SK-MEL-5 (cell line): ENCODE results near the gene PIP5KL1. TPM values are rescaled to one million over a fixed set of nuclear protein-coding genes. Genes with fewer than 3 reads are reported as not detected.

ENCODE experiments used
- DNase-seq: peaks from one replicate; pipeline ENCODE4 v3.0.0-alpha.2; 2016; ENCODE audit warnings: low read depth, low spot score
- in situ Hi-C: cut with HindIII; loops from 2 replicates; pipeline ENCODE4 v1.10.0; 2016; ENCODE audit warnings: low sequenced_read_pairs, high pct_unique_total_duplicates, low pct_unique_long_range_greater_than_20kb
- total RNA-seq: library from RNA; depleted of rRNA; stranded (reverse); fragments of >200 nt; shearing (Covaris generic); gene quantifications from 2 replicates; pipeline ENCODE4 v1.2.3, GENCODE V29; 2014

Gene PIP5KL1
- total RNA-seq, 1 experiment from 2014 or later, result 0.32 TPM

DNA sequence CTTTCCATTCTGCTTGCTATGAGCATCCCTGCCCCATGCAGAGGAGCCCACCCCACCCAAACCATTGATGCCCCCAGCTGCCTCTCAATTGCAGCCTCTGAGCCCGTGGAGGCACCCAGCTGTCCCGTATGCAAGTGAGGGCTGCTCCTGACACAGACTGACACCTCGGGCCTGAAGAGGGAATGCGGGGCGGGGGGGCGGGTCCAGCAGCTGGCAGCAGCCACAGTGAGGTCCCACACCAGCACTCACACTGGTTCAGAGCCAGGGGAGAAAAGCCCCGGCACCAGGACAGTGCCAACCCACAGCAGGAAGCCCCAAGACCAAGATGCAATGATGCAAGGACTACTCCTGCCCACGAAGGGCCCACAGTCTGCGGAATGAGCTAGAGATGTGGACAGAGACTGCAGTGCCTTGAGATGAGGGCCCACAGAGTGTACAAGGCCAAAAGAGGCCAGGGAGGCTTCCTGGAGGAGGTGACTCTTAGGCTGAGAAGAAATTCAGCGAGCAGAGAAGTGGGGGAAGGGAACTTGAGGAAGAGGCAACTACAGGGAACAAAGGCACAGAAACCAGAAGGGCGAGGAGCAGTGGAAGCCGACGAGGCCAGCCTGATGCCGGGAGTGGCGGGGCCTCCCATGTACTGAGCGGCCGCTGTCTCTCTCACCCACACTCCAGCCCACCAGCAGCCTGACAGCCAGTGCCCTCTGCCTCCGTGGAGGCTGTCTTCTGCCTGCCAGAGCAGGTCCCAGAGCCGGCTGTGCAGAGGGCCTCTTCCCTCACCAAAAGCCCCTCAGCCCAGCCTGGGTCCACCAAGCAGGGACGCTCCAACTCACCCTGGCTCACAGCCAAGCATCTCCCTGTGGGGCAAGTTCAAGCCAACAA, 41.0 kb upstream of the PIP5KL1 start:
- in situ Hi-C loops, result no loop called here
- no peak for DNase-seq

- in situ Hi-C loops, result no loop called here
- DNase-seq, result no peak
These were observed 40.1 kb upstream of the PIP5KL1 start for GRCh38 chr9:127970401-127971313.

GRCh38 chr9:127968700-127969383, 38.3 kb upstream of the PIP5KL1 start:
- peak; percentile 38 for DNase-seq
- in situ Hi-C loops, result no loop called here

- DNase-seq, result no peak
- in situ Hi-C loops, result no loop called here
These were observed 37.5 kb upstream of the PIP5KL1 start for GRCh38 chr9:127968042-127968441.

DNA sequence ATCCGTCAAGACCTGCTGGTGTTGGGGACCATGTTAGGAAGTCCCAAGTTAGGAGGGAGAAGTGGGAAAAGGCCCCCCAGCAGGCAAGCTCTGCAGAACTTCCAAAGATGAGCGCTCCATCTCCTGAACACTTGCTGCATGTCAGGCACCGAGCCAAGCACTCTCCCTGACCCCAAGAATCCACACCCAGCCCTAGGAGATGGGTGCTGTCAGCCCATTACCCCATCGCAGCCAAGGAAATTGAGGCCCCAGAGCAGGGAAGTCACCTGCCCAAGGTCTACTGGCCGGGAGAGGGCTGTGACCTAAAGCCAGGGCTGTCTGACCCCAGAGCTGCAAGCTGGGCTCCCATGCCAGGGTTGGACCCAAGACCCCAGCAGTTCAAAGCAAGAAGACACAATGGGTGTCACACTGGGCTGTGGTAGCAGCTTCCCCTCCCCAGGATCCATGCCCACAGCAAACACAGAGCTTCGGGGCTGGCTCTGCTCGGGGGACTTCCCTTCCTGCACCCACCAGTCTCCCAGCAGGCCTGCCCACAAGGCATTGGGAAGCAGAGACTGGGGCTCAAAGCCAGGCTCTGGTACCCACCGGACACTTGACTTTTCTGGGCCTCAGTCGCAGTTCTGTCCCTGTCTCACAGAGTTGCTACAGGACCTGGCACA, 36.7 kb upstream of the PIP5KL1 start:
- in situ Hi-C loops, result no loop called here
- DNase-seq, result no peak

DNA sequence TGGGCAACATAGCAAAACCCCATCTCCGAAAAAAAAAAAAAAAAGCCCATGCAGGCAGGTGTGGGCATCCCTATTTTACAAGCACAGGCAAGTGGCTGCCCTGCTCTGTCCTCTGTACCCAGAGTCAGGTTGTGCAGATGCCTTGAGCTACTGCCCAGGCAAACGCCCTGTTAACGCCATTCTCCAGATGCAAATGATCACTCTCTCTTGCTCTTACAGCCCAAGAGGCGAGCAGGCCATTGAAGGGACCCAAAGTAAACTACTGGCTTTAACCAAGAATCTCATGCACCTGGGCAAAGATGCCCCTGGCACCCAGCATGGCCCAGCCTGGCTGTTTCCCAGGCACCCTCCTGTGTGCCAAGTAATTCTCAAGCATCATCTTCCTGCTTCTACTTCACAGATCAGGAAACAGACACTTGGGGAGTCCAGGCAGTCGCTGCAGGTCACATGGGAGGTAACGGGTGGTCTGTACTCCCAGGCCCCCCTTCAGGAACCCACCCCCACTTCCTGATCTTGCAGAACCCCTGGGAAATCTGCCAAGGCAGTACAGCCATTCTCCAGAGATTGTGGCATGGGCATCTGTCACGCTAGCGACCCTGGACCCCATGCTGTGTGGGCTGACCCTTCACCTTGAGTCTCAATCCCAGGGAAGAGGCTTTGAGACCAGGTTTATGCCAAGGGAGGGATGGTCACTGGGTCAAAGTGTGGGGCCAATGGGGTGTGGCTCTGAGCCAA, 36.0 kb upstream of the PIP5KL1 start:
- no peak for DNase-seq
- in situ Hi-C loops, result no loop called here

DNA sequence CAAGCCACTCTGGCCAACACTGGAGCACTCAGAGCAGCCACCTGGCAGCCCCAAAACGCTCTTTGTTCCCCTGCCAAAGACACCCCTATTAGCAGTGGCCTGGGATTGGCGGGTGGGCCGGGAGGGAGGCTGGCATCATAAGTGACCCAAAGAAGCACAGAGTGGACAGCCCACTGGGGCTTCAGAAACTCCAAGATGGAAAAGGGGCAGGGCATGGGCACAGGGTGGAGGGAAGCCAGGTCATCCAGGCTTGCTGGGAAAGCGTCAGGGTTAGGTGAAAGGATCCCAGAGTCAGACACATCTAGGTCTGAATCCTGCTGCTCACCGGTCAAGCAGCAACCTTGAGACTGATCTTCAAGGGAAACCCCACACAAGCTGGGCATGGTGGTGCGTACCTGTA, 35.4 kb upstream of the PIP5KL1 start:
- no peak for DNase-seq
- in situ Hi-C loops, result no loop called here

- DNase-seq, result no peak
- in situ Hi-C loops, result no loop called here
These were observed 32.9 kb upstream of the PIP5KL1 start for GRCh38 chr9:127963359-127964064.

DNA sequence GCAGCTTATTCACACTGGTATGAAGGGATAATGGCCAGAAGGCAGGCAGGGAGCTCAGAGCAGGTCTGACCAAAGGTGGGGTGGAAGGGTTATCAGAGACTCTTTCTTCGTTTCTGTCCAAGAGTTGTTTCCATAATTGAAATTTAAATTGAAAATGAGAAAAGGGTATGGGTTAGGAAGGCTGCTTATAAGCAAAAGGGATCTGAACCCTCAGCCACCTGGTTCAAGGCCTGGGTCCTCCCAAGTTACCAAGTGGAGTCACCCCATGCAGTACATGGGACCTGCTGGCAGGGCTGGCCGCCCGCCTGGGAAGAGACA, 32.4 kb upstream of the PIP5KL1 start:
- no peak for DNase-seq
- in situ Hi-C loops, result no loop called here

DNA sequence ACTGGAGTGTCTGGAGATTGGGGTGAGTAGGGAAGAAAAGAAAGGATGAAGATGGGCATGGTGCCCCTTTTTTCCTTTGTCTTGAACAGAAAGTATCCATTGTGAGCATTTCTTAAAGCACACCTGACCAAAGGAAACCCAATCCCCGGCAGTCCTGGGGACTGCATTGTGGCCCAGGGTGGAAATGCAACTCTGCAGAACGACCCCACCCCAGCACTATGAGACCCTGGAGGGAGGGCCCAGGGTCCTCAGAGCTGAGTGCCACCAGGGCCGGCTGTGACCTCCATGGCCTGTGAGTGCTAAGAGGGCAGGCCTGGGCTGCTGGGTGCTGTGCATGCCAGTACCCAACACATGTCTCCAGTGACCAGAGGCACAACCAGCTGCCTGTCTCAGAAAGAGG, 31.7 kb upstream of the PIP5KL1 start:
- no peak for DNase-seq
- in situ Hi-C loops, result no loop called here

DNA sequence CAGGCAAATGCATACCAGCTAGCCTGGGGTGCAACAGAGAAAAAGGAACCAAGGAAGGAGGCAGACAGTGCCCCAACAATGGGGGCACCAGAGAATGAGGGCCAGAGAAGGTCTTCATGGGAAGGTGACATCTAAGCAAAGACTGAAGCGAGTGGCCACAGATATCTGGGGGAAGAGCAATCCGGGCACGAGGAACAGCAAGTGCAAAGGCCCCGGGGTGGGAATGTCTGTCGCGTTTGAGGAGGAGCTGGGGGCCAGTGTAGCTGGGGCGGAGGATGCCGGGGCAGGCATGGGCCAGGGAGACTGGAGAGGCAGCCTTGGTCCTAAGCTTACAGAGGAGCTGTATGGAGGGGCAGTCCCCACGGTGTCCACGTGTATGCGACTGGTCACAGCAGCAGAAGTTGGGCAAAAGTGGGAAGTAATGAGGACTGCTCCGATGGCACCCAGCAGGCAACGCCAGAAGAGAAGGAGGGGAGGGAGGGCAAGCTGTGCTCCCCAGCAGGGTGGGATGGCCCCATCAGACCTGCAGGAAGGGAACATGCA, 31.1 kb upstream of the PIP5KL1 start:
- no peak for DNase-seq
- in situ Hi-C loops, result no loop called here

- no peak for DNase-seq
- in situ Hi-C loops, result no loop called here
These were observed 30.5 kb upstream of the PIP5KL1 start for GRCh38 chr9:127961155-127961490.

GRCh38 chr9:127960410-127961154, 30.0 kb upstream of the PIP5KL1 start:
- in situ Hi-C loops, result no loop called here
- peak; percentile 39 for DNase-seq

GRCh38 chr9:127959841-127960409, 29.3 kb upstream of the PIP5KL1 start:
- in situ Hi-C loops, result no loop called here
- DNase-seq, result no peak

GRCh38 chr9:127959398-127959797, 28.8 kb upstream of the PIP5KL1 start:
- in situ Hi-C loops, result no loop called here
- no peak for DNase-seq

DNA sequence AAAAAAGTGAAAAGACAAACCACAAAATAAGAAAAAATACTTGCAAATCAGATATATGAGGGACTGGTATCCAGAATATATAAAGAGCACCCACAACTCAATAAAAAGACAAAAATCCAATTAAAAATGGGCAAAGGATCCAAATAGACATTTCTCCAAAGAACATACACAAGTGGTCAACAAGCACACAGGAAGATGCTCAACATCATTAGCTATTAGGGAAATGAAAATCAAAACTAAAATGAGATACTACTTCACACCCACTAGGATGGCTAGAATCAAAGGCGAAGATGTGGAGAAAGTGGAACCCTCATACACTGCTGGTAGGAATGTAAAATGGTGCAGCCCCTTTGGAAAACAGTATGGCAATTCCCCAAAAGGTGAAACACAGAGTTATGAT, 28.2 kb upstream of the PIP5KL1 start:
- in situ Hi-C loops, result no loop called here
- DNase-seq, result no peak
